Activated CD8-positive, alpha-beta memory T cell treated with anti-CD3 and anti-CD28 coated beads, Interleukin-2, amount 50 U/mL, for 24 hours (primary cell): ENCODE measurements around the gene CDH4.
"Not testable (repeated sequence)": the region's sequence is repeated elsewhere in the genome, so short reads cannot be mapped to it uniquely, and the experiment has no call there.

Experiments
- DNase-seq: peaks from one replicate; pipeline ENCODE4 v3.0.0-alpha.2; 2020; ENCODE audit errors: extremely low read depth

The CDH4 gene

GRCh38 chr20:61253640-61254511 is 1.8 kb downstream of the CDH4 start:
- no peak for DNase-seq

DNA sequence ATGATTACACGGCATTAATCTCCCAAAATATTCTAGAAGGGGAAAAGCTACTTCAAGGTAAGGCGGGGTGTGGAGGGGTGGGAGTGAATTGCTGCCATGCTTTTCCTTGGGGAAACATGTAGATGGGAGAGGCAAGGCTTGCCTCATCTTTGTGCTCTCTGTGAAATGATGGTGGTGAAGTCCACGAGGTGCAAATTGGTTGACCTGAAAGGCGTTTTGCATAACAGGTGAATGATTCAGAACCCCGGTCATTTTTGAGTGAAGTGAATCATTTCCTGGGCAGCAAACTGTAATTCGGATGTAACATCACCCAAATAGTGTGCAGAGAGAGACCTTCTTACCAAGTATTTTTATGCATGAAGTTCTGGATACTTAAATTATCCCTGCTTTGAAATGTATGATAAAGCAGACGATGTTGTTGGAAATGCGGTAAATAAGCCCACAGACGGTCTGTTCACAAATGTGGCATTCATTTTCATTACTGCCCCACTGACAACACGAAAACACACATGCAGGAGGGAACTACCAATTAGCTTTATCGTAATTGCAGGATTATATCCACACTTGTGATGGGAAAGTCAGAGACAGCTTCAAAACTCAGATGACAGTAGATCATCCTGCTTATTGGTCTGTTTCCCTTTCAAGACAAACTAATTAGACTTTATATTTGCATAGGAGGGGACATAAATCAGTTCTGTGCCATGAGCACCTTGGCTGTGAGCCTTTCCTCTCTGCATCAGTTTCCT is 3.0 kb downstream of the CDH4 start:
- no peak for DNase-seq

DNA sequence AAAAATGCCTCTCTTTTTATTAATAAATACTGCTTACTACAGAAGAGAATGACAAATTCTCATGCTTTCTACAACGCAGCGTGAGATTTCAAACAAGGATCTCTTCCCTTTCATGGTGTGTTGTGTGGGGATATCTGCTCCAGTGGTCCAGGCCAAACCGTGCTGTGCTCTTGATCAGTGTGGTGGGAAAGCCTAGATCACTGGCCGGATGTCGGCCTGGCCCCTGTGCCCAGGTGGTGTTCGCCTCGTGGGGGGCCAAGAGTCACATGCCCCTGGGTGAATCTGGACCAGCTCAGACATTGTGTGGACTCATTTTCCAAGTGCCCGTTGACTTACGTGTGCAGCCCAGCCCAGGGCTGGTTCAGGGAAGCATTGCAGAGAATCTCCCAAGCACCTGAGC is 4.3 kb downstream of the CDH4 start:
- DNase-seq = no peak

- DNase-seq = no peak
These were observed 4.8 kb downstream of the CDH4 start for GRCh38 chr20:61256824-61257223.

GRCh38 chr20:61257611-61258010 is 5.5 kb downstream of the CDH4 start:
- no peak for DNase-seq

- no peak for DNase-seq
These were observed 7.7 kb downstream of the CDH4 start for GRCh38 chr20:61259741-61260140.

GRCh38 chr20:61260905-61261304 is 8.8 kb downstream of the CDH4 start:
- no peak for DNase-seq

DNA sequence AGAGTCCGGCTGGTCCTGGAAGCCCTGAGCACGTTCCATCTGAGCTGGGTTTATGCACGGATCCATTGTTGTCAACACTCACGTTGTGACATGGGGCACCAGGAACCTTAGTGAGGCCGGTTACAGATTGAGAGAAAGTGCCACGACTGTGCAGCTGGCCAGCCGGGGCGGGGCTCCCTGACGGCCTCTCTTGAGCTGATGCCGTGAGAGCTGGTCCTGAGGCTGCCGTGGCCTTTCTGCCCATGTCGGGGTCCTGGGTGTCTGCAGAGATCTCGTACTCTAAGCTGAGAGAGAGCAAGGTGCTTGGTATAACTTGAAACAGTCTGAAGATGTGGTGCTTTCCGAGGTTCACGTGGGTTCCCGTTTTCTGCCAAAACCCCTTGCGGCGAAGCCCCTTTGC is 10.0 kb downstream of the CDH4 start:
- DNase-seq = no peak

DNA sequence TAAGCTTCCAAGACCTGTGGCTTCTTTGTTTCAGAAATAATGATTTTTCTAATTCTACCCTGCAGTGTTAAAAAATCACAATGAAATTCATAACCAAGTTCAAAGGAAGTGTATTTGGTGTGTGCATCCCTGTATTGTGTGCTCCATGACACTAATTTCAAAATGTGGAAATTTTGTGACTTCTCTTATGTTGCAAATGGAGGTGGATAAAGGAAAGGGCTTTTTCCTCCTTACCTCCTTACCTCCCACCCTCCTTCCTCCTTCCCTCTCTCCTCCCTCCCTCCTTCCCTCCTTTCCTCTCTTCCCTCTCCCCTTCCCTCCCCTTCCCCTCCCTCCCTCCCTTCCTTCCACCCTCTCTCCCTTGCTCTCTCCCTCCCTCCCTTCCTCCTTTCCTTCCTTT is 10.5 kb downstream of the CDH4 start:
- no peak for DNase-seq

DNA sequence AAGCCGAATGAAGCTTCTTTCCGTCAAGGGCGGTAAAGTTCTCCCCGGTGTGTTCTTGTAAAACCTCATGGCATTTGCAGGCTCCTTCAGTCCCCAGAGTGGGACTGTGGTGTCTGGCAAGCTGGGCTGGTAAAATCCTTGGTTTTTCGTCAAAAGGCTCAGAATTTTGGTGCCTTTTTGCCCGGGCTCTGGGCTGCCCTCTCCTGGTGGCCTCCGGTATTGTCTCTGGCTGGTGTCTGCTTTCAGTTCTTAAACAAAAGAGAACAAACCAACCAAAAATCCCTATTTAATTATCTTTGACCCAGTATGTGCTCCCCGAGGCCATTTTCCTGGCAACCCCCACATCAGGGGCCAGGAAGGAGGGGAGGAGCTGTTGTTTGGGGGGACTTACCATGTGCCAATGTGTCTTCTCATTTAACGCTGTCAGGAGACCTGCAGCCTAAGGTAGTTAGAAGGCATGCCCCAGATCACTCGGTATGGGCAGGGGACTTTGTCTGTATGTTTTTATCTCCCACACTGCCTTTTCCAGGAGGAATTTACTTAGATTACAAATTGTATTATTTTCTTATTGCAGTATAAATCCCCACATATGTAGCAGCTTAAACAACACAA is 11.1 kb downstream of the CDH4 start:
- DNase-seq = no peak

DNA sequence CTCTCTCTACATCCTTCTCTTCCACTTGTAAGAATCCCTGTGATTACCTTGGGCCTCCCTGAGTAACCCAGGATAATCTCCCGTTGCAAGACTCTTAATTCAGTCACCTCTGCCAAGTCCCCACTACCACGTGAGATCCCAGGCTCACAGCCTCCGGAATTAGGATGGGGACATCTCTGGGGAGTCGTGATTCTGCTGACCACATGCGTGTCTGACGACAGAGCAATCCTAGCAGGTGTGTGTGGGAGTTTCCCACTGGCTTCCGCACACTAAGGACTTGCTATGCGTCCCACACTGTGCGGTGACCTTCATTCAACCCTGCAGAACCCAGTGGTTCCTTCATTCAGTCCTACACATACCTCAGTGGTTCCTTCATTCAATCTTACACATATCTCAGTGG is 11.9 kb downstream of the CDH4 start:
- DNase-seq = no peak

GRCh38 chr20:61267241-61267640 is 15.2 kb downstream of the CDH4 start:
- no peak for DNase-seq

DNA sequence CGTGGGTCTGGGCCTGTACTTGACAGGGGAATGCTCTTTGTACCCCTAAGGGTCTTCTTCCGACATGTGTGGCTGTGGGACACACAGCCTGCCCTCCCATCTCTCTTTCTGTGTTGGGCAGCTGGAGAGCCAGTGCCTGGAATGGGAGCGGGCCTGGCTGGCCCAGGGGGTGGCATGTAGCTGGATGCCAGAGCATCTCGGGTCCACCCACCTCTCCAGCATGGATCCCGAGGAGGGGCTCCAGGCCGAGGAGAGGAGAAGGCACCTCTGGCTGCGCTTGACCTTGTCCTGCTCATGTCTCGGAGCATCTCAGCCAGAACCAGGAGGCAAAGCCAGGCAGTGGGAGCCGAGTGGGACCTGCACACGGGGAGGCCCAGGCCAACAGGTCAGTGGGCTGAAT is 16.0 kb downstream of the CDH4 start:
- DNase-seq = no peak

DNA sequence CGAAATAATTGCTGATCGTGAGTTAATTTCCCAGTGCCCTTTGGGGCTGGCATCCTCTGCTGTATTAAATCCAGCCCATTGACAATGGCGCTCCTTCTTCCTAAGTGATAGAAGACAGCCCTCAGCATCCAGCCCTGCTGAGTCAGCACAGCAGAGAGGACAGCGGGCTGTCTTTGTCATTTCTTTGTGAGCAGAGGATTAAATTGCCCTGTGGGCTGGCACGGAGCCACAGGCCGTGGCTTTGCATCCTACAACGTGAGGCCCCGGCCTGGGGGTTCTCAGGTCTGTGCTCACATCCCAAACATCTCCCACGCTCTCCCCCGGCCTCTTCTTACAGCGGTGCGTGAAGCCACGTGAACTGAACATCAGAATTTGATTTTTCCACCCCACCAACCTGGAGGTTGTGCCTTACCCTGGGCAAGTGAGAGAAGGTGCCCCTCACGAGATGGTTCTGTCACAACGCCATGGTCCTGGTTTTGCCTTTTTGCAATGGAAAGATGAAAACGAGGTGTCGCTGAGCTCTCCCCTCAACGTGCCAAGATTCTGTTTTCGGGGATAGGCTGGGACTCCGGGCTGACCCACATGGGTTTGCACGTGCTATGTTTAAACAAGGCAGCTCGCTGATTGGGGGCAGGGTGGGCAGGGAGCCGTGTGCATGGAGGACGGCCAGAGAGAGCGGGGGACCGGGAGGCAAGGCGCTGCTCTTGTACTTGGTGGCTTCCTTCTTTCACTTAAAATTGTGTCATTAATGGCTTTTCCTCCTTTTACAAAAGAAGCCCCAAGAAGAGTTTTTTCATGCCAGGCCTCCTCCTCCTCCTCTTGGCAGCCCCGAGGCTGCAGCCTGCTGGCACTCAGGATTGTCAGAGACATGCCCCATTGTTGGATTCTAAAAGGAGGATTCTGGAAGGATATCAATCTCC is 19.5 kb downstream of the CDH4 start:
- no peak for DNase-seq

DNA sequence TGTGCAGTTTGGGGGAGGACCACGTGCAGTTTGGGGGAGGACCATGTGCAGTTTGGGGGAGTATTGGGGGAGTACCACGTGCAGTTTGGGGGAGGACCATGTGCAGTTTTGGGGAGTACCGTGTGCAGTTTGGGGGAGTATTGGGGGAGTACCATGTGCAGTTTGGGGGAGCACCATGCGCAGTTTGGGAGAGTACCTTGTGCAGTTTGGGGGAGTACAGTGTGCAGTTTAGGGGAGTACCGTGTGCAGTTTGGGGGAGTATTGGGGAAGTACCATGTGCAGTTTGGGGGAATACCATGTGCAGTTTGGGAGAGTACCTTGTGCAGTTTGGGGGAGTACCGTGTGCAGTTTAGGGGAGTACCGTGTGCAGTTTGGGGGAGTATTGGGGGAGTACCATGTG is 21.0 kb downstream of the CDH4 start:
- not testable (repeated sequence) for DNase-seq

- not testable (repeated sequence) for DNase-seq
These were observed 21.6 kb downstream of the CDH4 start for GRCh38 chr20:61273666-61274065.

DNA sequence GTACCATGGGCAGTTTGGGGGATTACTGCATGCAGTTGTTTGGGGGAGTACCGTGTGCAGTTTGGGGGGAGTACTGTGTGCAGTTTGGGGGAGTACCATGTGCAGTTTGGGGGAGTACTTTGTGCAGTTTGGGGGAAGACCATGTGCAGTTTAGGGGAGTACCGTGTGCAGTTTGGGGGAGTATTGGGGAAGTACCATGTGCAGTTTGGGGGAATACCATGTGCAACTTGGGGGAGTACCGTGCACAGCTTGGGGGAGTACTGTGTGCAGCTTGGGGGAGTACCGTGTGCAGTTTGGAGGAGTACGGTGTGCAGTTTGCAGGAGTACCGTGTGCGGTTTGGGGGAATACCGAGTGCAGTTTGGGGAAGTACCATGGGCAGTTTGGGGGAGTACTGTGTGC is 22.3 kb downstream of the CDH4 start:
- no peak for DNase-seq

- DNase-seq = no peak
These were observed 26.2 kb downstream of the CDH4 start for GRCh38 chr20:61278296-61278695.

DNA sequence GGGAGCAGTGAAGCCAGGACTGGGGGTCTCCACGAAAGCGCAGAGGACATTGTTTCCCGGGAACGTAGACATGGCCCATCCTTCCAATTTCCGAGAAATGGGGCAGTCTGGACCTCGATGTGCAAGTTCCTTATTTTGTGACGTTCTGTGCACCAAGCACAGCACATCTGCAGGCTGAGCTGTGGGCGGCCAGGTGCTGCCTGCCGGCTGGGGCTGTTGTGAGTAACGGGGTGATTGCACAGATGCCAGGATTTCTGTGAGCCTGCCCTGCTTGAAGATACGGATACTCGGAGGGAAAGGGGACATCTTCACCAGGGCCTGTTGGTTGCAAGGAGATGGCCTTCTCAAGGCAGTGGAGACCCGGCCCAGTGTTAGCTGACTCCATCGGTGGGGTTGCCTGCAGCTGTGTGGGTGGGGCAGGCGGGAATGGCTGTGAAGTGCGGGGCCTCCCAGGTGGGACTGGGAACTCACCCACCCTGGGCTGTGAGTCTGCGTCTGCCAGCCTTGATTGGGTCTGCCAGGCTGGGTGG is 27.6 kb downstream of the CDH4 start:
- no peak for DNase-seq

GRCh38 chr20:61280217-61280980 is 28.3 kb downstream of the CDH4 start:
- DNase-seq = no peak
